ENCODE results near the gene ZNF225.
"Not testable (repeated sequence)": the region's sequence is repeated elsewhere in the genome, so short reads cannot be mapped to it uniquely, and the experiment has no call there.

ZNF225 gene

DNA sequence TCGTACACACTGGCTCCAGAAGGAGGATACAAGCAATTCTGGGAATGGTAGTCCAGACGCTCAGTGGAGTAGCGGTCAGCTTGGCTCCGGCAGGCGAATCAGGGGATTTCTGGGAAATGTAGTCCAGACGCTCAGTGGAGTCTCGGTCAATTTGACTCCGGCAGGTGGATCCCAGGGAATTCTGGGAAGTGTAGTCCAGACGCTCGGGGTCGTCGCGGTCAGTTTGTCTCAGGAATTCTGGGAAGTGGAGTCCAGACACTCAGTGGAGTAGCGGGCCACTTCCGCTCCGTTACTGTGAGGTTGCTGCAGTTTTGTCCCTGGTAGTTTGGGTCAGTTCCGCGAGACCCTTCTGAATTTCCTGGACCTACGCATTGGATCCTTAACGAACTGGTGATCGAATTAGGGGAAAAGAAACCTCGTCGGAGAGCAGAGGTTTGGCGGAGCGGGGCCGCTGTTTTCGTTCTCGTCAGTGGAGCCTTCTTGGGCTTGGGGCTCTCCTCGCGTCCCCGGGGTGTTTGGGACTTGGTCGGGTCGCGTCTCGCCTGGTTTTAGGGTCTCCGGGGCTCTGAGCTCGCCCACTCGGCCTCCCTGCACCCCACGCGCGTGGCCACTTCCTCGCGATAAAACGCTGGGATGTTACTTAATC lies at the start of gene ZNF225:
Gene ZNF225, plus strand, starts transcription at position 262 of the 646 bp plus-strand sequence. CDS start 2,429 bp downstream, outside the sequence.
- DNase-seq = peak; percentile 63 to 99 (median 97)

DNA sequence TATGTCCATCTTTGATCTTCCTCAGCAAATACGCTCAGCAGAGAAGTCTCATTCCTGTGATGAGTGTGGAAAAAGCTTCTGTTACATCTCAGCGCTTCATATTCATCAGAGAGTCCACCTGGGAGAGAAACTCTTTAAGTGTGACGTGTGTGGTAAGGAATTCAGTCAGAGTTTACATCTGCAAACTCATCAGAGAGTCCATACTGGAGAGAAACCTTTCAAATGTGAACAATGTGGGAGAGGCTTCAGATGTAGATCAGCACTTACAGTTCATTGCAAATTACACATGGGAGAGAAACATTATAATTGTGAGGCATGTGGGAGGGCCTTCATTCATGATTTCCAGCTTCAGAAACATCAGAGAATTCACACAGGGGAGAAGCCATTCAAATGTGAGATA lies 46.9 kb upstream of the ZNF225 start:
- no peak for DNase-seq

DNA sequence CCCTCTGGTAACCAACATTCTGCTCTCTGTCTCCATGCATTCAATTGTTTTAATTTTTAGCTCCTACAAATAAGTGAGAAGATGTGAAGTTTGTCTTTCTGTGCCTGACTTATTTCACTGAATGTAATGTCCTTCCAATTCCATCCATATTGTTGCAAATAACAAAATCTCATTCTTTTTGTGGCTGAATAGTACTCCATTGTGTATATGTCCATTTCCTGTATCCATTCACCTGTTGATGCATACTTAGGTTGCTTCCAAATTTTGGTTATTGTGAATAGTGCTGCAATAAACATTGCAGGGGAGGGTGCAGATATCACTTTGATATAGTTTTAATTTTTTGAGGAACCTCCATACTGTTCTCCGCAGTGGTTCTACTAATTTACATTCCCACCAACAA lies 43.8 kb upstream of the ZNF225 start:
- no peak for DNase-seq

- DNase-seq = peak; percentile 50 to 94 (median 85)
Observed at GRCh38 chr19:44071824-44072542, 41.2 kb upstream of the ZNF225 start, which contains the start of gene ZNF284. Gene ZNF284 (plus strand): TSS chr19:44072159. CDS start chr19:44076390, 4,231 bp downstream.

DNA sequence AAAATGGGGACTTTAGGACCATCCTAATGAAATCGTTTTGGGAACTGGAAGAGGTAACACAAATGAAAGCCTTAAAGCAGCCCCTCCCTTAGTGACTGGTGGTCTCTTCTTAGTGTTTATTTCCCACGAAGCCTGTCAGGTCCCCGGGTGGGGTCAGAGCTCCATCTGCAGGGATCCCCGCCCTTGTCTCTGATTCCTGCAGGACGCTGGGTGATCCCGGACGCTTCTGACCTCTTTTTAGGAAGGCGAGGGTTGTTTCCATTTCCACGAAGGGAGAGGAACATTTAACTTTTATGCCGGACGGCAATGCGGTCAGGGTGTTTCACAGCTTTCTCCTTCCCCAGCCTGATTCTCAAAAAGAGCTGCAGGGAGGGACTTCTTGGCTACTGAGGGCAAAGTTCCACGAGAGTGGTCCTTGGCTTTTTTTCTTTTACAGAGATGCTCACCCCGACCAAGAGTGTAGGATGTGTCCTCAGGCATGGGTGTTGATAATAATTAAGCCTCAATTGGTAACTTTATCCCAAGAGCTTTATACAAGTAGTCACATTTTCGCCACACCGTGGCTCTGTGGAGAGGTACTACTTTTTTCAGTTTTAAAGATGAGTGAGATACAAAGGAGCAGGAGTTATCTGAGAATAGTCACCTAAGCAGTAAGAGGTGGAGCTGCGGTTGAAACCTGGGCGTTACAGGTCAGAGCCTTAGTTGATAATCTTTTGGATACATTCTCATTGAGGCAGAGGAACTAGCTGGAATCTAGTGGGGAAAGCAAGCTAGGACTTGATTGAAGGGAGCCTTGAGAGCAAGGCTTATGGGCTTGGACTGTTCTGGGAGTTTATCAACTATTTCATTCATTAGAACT lies 40.4 kb upstream of the ZNF225 start:
- DNase-seq = peak in 3 of 56 donors; percentile 2 to 12 (median 2)

DNA sequence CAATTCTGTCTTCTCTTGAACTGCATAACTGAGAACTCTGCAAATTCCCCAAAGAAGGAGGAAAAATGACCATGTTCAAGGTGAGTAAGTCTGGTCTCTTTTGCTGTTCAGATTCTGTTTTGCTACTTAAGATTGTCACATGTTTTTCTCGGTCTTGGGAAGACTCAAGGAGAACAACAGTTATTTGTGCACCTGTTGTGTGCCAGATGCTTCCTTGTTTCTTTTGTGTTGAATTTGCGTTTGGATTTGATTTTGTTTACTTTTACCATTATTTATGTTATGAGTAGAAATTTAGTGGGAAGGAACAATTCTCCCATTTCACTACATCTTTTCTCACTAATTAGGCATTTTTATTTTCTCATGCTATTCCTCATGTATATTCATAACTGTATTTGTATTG lies 36.9 kb upstream of the ZNF225 start:
- DNase-seq = no peak

- no peak for DNase-seq
Observed at GRCh38 chr19:44092108-44092507, 21.1 kb upstream of the ZNF225 start.

- DNase-seq = peak; percentile 47 to 96 (median 87)
Observed at GRCh38 chr19:44093931-44094765, 19.1 kb upstream of the ZNF225 start, which contains the start of gene ZNF224. Gene ZNF224 (plus strand): TSS chr19:44094361. CDS start chr19:44097874, 3,513 bp downstream.

GRCh38 chr19:44107751-44108150 lies 5.4 kb upstream of the ZNF225 start:
- DNase-seq = no peak

- DNase-seq = no peak
Observed at GRCh38 chr19:44109458-44109857, 3.7 kb upstream of the ZNF225 start.

GRCh38 chr19:44111910-44112463 lies 1.2 kb upstream of the ZNF225 start:
- DNase-seq = peak in 16 of 56 donors; percentile 0 to 42 (median 8)

DNA sequence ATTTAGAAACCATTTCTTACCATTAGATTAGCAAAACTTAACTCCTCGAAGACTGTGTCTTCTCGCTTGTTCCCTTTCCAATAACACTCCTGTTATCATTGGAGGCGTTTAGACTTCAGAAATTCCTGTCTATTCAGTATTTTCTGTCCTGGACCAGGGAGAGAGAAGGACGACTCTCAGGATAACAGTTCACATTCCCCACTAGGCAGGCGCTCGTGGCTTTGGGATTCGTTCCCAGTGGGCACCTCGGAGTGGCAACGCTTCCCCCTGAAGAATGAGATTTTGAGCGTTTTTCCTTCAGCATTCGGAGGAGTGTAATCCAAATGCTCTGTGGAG lies 429 bp upstream of the ZNF225 start:
- no peak for DNase-seq

DNA sequence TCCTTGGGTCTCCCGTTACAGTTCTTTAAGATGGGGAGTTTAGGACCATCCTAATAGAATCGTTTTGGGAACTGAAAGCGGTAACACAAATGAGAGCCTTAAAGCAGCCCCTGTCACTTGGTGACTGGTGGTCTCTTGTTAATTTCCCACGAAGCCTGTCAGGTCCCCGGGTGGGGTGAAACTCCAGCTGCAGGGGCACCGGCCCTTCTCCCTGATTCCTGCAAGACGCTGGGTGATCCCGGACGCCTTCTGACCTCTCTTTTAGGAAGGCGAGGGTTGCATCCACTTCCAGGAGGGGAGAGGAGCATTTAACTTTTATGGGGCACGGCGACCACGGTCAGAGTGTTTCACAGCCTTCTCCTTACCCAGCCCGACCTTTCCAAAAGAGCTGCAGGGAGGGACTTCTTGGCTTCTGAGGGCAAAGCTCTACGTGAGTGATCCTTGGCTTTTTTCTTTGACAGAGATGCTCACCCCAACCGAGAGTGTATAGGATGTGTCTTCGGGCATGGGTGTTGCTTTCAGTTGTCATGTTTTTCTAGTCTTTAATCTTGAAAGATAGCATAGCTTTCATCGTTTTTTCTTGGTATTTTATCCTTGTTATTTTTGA lies 688 bp downstream of the ZNF225 start:
- peak in 4 of 56 donors; percentile 7 to 28 (median 16) for DNase-seq

GRCh38 chr19:44121162-44121561 lies 8.0 kb downstream of the ZNF225 start:
- DNase-seq = not testable (repeated sequence)

DNA sequence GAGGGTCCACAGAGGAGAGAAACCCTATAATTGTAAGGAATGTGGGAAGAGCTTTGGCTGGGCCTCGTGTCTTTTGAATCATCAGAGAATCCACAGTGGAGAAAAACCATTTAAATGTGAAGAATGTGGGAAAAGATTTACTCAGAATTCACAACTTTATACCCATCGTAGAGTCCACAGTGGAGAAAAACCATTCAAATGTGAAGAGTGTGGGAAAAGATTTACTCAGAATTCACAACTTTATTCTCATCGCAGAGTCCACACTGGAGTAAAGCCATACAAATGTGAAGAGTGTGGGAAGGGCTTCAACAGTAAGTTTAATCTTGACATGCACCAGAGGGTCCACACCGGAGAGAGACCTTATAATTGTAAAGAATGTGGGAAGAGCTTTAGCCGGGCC lies 18.8 kb downstream of the ZNF225 start:
- no peak for DNase-seq

DNA sequence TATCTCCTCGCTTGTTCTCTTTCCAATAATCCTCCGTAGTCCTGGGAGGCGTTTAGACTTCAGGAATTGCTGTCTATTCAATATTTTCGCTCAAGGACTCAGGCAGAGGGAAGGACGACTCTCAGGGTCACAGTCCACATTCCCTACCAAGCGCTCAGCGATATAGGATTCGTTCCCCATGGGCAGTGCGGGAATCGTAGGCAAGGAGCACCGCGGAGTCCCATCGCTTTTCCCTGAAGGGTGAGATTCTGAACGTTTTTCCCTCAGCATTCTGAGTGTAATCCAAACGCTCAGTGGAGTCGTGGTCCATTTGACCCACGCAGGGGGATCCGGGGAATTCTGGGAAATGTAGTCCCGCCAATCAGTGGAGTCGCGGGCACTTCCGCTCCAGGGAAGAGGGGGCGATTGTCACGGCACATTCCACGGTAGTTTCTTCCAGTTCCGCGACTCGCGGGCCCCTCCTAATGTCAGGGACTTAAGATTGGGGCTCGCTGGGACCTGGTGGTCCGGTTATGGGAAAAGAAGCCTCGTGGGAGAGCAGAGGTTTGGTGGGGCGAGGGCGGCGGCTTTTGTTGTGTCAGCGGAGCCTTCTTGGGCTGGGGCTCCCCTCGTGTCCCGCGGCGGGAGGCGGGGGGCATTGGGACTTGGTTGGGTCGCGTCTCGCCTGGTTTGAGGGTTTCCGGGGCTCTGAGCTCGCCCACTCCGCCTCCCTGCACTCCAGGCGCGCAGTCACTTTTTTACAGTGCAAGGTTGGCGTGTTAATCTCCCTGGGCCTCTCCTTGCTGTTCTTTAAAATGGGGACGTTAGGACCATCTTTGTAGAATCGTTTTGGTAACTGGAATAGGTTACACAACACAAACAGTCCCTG lies 28.2 kb downstream of the ZNF225 start, which contains the start of gene ZNF234:
Gene ZNF234, plus strand, starts transcription at position 364 of the 868 bp plus-strand sequence. CDS start 3,079 bp downstream, outside the sequence.
- peak; percentile 32 to 93 (median 82) for DNase-seq

GRCh38 chr19:44142059-44142433 lies 28.8 kb downstream of the ZNF225 start:
- peak in 7 of 56 donors; percentile 5 to 34 (median 20) for DNase-seq

DNA sequence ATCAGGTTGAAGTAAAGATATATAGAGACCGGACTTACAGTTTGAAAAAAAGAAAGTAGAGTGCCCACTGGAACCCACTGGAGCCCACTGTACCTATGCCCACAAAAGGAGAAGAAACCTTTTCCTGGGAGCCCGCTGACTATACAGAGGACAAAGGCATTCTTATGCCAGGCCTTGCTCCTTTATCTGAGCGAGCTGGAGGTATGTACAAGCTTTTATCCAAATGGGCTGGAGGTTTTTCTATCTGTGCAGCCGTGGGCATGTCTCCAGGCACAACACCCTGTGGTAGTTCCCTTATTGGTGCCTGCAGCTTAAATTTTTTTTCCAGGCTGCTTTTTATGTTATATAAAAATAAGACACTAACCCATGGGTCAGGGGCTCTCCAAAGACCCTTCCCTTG lies 36.6 kb downstream of the ZNF225 start:
- no peak for DNase-seq

DNA sequence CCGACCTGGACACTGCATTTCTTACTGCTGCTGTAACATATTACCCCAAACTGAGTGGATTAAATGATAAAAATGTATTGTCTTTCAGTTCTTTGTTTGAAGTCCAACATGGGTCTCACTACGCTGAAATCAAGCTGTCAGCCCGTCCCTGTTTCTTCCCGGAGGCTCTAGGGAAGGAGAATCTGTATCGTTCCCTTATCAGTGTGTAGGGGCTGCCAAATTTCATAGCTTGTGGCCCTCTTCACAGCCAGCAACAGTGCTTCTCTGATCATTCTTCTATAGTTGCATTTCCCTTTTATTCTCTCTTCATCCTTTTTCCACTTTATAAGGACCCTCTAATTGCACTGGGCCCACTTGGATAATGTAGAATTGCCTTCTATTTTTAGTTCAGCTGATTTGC lies 38.3 kb downstream of the ZNF225 start:
- no peak for DNase-seq
